ENCODE measurements around the gene NQO2. TPM values are rescaled to one million over a fixed set of nuclear protein-coding genes. Genes with fewer than 3 reads are reported as not detected.

Gene NQO2
- total and polyA plus RNA-seq, 3 donors from 2014 or later: 9.5 to 35.6 (median 16.8) TPM

- H3K9me3 ChIP-seq: no peaks in the 10 kb centered on the region
- H3K4me3 ChIP-seq: no peak overlapping the region
- H3K27me3 ChIP-seq: no peaks in the 10 kb centered on the region
- H3K4me1 ChIP-seq: peaks cover 22% of the 10 kb centered on the region
- DNase-seq: peak; percentile 14
- intact Hi-C loops (cut with DNase I; ENCODE audit: low total_unique reads): no loop called here
- H3K27ac ChIP-seq: no peak overlapping the region
- no peak for TF ChIP-seq CTCF (IDR thresholded peaks at IDR 0.05)
- TF ChIP-seq POLR2A (IDR thresholded peaks at IDR 0.05): no peak
- 51 to 55% methylated on average over 2 of the region's 2 CpGs for WGBS, 2 donors
- H3K36me3 ChIP-seq (ENCODE audit: low read depth, missing control alignments): no peaks in the 10 kb centered on the region
Measured at GRCh38 chr6:2979819-2980464, 19.8 kb upstream of the NQO2 start.

- no peaks in the 10 kb centered on the region for H3K36me3 ChIP-seq (ENCODE audit: low read depth, missing control alignments)
- no peak for DNase-seq
- no peaks in the 10 kb centered on the region for H3K27me3 ChIP-seq
- TF ChIP-seq CTCF (IDR thresholded peaks at IDR 0.05): no peak
- TF ChIP-seq POLR2A (IDR thresholded peaks at IDR 0.05): no peak
- H3K27ac ChIP-seq: no peak overlapping the region
- H3K4me1 ChIP-seq: peaks cover 22% of the 10 kb centered on the region
- WGBS, 2 donors: 91 to 93% methylated on average over 3 of the region's 3 CpGs
- H3K9me3 ChIP-seq: no peaks in the 10 kb centered on the region
- H3K4me3 ChIP-seq: no peak overlapping the region
- intact Hi-C loops (cut with DNase I; ENCODE audit: low total_unique reads): no loop called here
Measured at GRCh38 chr6:2980465-2980855, 19.2 kb upstream of the NQO2 start.

GRCh38 chr6:2982426-2983117 lies 17.1 kb upstream of the NQO2 start:
- peaks cover 20% of the 10 kb centered on the region for H3K4me1 ChIP-seq
- no peak for DNase-seq
- no peaks in the 10 kb centered on the region for H3K36me3 ChIP-seq (ENCODE audit: low read depth, missing control alignments)
- H3K9me3 ChIP-seq: no peaks in the 10 kb centered on the region
- no peak for TF ChIP-seq POLR2A (IDR thresholded peaks at IDR 0.05)
- no peak for TF ChIP-seq CTCF (IDR thresholded peaks at IDR 0.05)
- intact Hi-C loops (cut with DNase I; ENCODE audit: low total_unique reads): no loop called here
- no peak overlapping the region for H3K4me3 ChIP-seq
- WGBS, 2 donors: 72 to 84% methylated on average over 4 of the region's 4 CpGs
- no peaks in the 10 kb centered on the region for H3K27me3 ChIP-seq
- peak overlapping the region in 1 of 2 donors; percentile 74 for H3K27ac ChIP-seq

DNA sequence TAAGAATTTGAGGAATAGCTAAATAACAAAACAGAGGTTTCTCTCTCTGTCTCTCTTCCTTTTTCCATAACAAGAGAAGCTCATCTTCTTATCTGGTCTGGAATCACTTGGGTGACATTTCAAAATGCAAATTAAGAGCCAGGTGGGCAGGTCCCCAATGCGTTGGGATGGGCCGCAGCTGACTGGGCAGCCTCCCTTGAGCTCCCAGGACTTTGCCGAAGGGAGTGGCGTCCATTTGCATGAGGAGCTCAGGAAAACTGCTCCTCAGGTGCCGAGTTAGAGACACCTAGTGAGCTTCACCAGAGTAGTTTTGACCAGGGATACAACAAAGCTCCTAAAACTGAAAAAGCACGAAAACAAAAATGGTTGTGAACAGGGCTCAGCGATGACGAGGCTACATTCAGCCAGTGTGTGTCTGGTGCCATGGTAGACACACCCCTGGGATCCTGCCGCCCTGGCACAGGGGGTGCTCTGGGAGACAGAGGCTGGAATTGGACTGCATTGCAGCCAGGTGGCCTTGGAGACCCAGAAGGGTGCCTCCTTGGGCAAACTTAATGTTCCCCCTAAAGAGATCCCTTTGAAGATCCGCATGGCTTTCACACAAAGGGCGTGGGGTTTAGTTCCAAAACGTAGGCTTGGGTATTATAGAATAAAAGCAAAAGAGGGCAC lies 14.8 kb upstream of the NQO2 start:
- H3K27ac ChIP-seq: no peak overlapping the region
- H3K27me3 ChIP-seq: no peaks in the 10 kb centered on the region
- H3K36me3 ChIP-seq (ENCODE audit: low read depth, missing control alignments): no peaks in the 10 kb centered on the region
- TF ChIP-seq CTCF (IDR thresholded peaks at IDR 0.05) (no peak), POLR2A (IDR thresholded peaks at IDR 0.05) (no peak)
- 90 to 95% methylated on average over 12 of the region's 12 CpGs for WGBS, 2 donors
- peaks cover 25% of the 10 kb centered on the region for H3K4me1 ChIP-seq
- intact Hi-C loops (cut with DNase I; ENCODE audit: low total_unique reads): no loop called here
- H3K4me3 ChIP-seq: no peak overlapping the region
- H3K9me3 ChIP-seq: no peaks in the 10 kb centered on the region
- DNase-seq: no peak

Data from testis (tissue), 3 donors.